Measurements from ENCODE around the gene NANOG. TPM values are rescaled to one million over a fixed set of nuclear protein-coding genes. Genes with fewer than 3 reads are reported as not detected.
"Not testable (repeated sequence)": the region's sequence is repeated elsewhere in the genome, so short reads cannot be mapped to it uniquely, and the experiment has no call there.

Gene NANOG
- total RNA-seq, 1 donor from 2014 or later = 0.58 TPM

DNA sequence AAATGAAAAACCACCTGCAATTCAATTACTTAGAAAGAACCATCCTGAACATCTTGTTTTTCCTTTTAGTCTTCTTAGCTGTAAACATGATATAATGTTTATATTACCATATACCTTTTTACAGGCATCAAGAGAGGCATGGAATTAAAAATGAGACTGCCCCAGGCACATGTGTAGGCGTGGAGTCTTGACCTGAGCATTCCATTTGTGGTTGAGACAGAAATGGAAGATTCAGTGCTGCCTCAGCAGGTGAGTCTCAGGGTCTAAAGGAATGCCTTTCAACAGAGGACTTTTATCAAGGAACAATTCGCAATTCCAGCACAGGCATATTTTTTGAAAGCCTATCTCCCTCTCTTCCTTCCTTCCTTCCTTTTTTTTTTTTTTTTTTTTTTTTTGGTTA, 32.2 kb upstream of the NANOG start:
- no peaks in the 10 kb centered on the region for H3K9me3 Mint-ChIP-seq
- H3K4me1 Mint-ChIP-seq = peaks cover 7% of the 10 kb centered on the region
- TF ChIP-seq, protein P1, sequence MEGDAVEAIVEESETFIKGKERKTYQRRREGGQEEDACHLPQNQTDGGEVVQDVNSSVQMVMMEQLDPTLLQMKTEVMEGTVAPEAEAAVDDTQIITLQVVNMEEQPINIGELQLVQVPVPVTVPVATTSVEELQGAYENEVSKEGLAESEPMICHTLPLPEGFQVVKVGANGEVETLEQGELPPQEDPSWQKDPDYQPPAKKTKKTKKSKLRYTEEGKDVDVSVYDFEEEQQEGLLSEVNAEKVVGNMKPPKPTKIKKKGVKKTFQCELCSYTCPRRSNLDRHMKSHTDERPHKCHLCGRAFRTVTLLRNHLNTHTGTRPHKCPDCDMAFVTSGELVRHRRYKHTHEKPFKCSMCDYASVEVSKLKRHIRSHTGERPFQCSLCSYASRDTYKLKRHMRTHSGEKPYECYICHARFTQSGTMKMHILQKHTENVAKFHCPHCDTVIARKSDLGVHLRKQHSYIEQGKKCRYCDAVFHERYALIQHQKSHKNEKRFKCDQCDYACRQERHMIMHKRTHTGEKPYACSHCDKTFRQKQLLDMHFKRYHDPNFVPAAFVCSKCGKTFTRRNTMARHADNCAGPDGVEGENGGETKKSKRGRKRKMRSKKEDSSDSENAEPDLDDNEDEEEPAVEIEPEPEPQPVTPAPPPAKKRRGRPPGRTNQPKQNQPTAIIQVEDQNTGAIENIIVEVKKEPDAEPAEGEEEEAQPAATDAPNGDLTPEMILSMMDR (IDR thresholded peaks at IDR 0.05; ENCODE audit: unreplicated experiment) = no peak
- no peaks in the 10 kb centered on the region for H3K36me3 Mint-ChIP-seq
- H3K27me3 Mint-ChIP-seq (ENCODE audit: low read depth) = no peaks in the 10 kb centered on the region
- no peak overlapping the region for H3K27ac Mint-ChIP-seq
- no peak for DNase-seq (ENCODE audit: low spot score in 2 of 2, unreplicated experiment in 2 of 2)
- no peak overlapping the region for H3K4me3 Mint-ChIP-seq

DNA sequence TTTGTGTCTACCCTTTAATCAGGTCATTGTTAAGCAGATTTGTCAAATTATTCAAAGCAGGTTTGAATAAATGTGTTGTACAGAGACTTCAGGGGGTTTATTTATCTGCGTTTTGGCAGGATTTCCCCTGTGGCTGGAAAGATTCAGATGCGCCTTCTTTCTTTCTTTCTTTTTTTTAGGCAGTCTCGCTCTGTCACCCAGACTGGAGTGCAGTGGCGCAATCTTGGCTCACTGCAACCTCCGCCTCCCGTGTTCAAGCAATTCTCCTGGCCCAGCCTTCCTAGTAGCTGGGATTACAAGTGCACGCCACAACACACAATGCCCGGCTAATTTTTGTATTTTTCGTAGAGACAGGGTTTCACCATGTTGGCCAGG, 30.4 kb upstream of the NANOG start:
- TF ChIP-seq, protein P1 (IDR thresholded peaks at IDR 0.05; ENCODE audit: unreplicated experiment) = no peak
- Mint-ChIP-seq H3K27me3 (ENCODE audit: low read depth) (no peaks in the 10 kb centered on the region), H3K36me3 (no peaks in the 10 kb centered on the region), H3K4me3 (no peak overlapping the region), H3K9me3 (no peaks in the 10 kb centered on the region), H3K27ac (no peak overlapping the region), H3K4me1 (peaks cover 7% of the 10 kb centered on the region)
- DNase-seq (ENCODE audit: low spot score in 2 of 2, unreplicated experiment in 2 of 2) = no peak

DNA sequence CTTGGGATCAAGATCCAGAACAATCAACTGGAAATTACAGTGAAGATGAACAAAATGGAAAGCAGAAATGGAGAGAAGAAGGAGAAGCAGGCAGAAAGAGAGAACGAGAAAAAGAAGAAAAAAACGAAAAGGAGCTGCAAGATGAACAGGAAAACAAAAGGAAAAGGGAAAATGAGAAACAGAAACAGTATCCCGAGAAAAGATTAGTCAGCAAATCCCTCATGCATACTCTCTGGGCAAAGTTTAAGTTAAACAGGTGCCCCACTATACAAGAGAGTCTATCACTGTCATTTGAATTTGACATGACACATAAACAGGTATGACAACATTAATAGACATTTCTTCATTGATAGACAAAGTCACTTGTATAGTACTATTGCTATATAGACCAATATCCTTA, 19.2 kb upstream of the NANOG start:
- Mint-ChIP-seq H3K4me1 (no peaks in the 10 kb centered on the region), H3K4me3 (no peak overlapping the region), H3K27ac (no peak overlapping the region), H3K9me3 (no peaks in the 10 kb centered on the region), H3K27me3 (ENCODE audit: low read depth) (no peaks in the 10 kb centered on the region), H3K36me3 (no peaks in the 10 kb centered on the region)
- no peak for DNase-seq (ENCODE audit: low spot score in 2 of 2, unreplicated experiment in 2 of 2)
- TF ChIP-seq, protein P1 (IDR thresholded peaks at IDR 0.05; ENCODE audit: unreplicated experiment) = no peak

DNA sequence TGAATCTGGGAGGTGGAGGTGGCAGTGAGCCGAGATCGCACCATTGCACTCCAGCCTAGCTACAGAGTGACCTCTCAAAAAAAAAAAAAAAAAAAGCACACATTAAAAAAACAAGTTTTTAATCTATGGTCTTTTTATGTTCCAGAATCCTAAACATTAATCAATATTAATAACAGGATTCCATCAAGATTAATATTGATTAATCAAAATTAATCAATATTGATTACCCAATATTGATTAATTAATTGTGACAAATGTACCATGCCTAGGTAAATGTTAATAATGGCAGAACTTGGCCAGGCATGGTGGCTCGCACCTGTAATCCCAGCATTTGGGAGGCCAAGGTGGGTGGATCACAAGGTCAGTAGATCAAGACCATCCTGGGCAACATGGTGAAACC, 7.9 kb upstream of the NANOG start:
- no peaks in the 10 kb centered on the region for H3K9me3 Mint-ChIP-seq

DNA sequence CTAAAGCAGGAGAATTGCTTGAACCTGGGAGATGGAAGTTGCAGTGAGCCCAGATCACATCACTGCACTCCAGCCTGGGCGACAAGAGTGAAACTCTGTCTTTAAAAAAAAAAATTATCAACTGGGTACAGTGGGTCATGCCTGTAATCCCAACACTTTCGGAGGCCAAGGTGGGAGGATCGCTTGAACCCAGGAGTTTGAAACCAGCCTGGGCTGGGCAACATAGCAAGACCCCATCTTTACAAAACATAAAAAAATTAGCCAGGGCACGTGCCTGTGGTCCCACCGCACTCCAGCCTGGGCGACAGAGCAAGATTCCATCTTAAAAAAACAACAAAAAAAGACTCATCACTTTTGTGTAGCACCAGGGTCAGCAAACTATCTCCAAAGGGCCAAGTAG, 7.1 kb upstream of the NANOG start:
- TF ChIP-seq, protein P1 (IDR thresholded peaks at IDR 0.05; ENCODE audit: unreplicated experiment) = no peak
- Mint-ChIP-seq H3K27me3 (ENCODE audit: low read depth) (peaks cover 6% of the 10 kb centered on the region), H3K4me3 (no peak overlapping the region), H3K9me3 (no peaks in the 10 kb centered on the region), H3K27ac (no peak overlapping the region), H3K4me1 (no peaks in the 10 kb centered on the region), H3K36me3 (no peaks in the 10 kb centered on the region)
- no peak for DNase-seq (ENCODE audit: low spot score in 2 of 2, unreplicated experiment in 2 of 2)

More for the DNA sequence above, 7.9 kb upstream of the NANOG start:
- Mint-ChIP-seq H3K36me3 (no peaks in the 10 kb centered on the region), H3K27ac (no peak overlapping the region), H3K4me3 (no peak overlapping the region), H3K4me1 (no peaks in the 10 kb centered on the region), H3K27me3 (ENCODE audit: low read depth) (no peaks in the 10 kb centered on the region)
- TF ChIP-seq, protein P1 (IDR thresholded peaks at IDR 0.05; ENCODE audit: unreplicated experiment) = no peak
- no peak for DNase-seq (ENCODE audit: low spot score in 2 of 2, unreplicated experiment in 2 of 2)

DNA sequence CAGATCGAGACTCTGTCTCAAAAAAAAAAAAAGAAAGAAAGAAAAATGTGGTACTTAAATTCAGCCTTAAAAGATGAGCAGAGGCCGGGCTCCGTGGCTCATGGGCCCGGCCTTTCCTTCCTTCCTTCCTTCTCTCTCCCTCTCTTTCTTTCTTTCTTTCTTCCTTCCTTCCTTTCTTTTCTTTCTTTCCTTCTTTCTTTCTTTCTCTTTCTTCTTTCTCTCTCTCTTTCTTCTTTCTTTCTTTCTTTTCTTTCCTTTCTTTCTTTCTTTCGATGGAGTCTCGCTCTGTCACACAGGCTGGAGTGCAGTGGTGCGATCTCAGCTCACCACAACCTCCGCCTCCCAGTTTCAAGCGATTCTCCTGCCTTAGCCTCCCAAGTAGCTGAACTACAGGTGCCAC, 5.8 kb upstream of the NANOG start:
- not testable (repeated sequence) for H3K4me3 Mint-ChIP-seq; H3K4me1 Mint-ChIP-seq; H3K36me3 Mint-ChIP-seq; H3K27ac Mint-ChIP-seq; DNase-seq (ENCODE audit: low spot score in 2 of 2, unreplicated experiment in 2 of 2); H3K9me3 Mint-ChIP-seq
- peaks cover 20% of the 10 kb centered on the region for H3K27me3 Mint-ChIP-seq (ENCODE audit: low read depth)

Measured in mesothelial cell of epicardium (in vitro differentiated cells).